ENCODE results near the gene HOXB4. TPM values are rescaled to one million over a fixed set of nuclear protein-coding genes. Genes with fewer than 3 reads are reported as not detected.
"Not testable (repeated sequence)": the region's sequence is repeated elsewhere in the genome, so short reads cannot be mapped to it uniquely, and the experiment has no call there.

The HOXB4 gene
- polyA plus RNA-seq, 5 donors, result 10.7 to 14.3 (median 12.6) TPM

DNA sequence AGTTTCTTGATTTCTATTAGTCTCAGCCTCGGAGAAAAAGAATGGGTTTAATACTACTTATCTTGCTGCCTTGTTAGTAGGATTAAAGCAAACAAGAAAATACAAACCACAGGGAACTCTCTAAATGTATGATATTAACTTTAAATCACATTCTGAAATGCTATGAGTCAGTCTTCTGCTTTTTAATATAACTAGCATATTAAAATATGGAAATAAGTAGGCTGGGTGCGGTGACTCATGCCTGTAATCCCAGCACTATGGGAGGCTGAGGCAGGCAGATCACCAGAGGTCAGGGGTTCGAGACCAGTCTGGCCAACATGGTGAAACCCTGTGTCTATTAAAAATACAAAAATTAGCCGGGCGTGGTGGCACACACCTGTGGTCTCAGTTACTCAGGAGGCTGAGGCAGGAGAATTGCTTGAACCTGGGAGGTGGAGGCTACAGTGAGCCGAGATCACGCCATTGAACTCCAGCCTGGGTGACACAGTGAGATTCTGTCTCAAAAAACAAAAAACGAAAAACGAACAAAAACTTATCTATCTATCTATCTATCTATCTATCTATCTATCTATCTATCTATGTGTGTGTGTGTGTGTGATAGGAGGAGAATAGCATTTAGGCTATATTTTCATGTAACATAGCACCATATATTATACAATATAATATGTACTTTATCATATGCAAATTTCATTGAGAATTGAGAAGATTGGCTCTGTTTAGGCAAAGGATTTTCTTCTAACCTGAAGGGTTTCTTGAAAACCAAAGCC lies 42.2 kb downstream of the HOXB4 start:
- not testable (repeated sequence) for DNase-seq

DNA sequence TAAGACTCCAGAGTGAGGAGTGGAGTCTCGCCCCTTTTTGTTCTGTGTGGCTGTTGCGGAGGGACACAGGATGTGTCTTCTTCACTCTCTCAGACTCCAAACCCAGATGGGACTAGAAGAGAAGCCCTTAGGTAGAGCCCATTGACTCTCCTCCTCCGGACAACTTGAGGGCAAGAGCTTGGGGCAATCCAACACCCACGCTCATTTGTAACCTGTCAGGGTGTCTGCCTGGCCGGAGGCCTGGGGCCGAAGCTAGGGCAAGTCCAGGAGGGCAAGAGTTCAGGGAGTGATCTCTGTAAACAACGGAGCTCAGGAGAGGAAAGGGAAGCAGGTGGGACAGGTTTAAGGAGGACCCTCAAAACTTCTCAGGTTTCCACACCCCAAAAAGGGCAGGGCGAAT lies 45.9 kb downstream of the HOXB4 start:
- DNase-seq, result no peak

DNA sequence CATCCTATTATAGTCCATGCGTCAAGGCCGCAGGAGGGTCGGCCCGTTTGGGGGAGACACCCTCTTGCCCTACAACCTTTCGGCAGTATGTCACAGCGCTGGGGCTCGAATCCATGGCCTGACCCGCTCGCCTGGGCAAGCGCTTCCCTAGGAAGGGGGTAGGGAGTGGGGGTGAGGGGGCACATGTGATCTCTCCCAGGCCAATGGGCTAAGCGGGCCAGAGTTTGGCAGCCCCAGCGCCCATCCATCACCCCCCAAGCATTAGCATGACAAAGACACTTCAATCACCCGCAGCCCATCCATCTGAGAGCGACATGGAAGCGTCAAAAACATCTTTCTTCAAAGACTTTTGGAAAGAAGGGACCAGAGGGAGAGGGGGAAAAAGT lies 47.3 kb downstream of the HOXB4 start, which contains the start of gene HOXB1:
TSS of gene HOXB1 (minus strand) at position 125 of the 386 bp plus-strand sequence. CDS start at position 18, 107 bp downstream.
- DNase-seq, result no peak

DNA sequence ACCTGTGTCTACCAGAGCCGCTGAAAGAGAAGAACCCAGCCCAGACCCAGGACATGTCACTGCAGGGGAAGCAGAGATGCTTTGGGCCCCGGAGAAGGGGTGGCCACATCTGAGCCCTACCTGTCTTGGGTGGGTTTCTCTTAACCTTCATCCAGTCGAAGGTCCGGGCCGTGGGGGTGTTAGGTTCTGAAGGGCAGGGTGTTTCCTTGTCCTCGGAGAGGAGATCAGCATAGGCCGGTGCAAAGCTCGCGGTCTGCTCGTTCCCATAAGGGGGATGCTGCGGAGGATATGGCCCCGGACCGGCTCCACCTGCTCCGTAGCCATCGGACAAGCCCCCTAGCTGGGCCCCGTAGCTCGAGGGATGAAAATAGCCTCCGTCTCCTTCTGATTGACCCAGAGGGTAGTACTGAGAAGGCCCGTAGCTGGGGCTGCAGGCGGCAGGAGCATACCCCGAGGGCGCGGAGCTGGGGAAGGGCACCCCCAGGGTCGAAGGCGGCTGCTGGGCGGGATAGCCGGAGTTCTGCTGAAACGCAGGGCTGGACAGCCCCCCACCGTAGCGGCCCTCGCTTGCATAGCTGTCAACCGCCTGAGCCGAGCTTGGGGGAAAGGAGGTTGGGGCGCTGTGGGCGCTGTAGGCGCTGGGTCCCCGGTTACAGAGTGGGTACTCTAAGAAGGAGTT lies 47.8 kb downstream of the HOXB4 start:
- no peak for DNase-seq

DNA sequence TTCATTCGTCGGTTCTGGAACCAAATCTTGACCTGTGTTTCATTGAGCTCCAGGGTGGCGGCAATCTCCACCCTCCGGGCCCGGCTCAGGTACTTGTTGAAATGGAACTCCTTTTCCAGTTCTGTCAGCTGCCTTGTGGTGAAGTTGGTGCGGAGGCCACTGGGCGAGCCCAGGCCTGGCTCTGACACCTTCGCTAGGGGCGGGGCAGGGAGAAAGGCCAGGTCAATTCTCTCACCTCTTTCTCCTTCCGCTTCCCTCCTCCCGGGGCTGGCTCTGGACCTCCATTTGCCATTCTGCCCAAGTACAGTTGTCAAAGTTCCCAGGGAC lies 48.5 kb downstream of the HOXB4 start:
- no peak for DNase-seq

DNA sequence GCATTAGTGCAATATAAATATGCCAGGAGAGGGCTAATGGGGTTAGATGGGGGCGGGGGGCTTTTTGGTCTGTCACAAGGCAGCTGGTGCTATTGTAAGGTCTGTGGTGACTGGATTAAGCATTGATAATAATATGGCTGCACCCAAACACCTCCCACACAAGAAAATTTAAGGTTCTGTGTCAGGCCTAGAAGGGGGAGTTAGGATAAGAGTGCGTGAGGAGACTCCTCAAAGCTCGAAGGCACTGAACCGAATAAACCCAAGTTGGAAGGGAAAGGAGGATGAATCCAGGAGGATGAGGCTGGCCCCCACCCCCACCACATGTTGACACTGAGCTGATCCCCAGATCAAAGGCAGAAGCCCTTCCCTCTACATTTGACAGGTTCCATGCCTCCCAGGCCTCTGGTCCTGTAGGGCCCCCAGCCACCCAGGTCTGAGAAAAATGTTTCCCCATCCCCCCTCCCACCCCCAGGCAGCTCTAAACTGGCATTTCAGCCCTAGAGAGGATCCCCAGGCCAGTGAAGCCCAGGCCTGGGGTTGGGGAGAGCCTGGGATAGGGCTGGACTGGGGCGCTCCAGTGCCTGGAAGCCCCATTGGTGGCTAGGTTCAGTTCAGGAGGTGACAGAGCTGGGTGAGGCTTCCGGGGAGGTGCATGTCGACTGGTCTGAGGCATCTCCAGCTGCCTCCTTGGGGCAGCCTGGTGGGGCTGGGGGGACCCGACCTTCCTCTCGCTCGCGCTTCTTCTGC lies 49.0 kb downstream of the HOXB4 start:
- DNase-seq, result no peak

DNA sequence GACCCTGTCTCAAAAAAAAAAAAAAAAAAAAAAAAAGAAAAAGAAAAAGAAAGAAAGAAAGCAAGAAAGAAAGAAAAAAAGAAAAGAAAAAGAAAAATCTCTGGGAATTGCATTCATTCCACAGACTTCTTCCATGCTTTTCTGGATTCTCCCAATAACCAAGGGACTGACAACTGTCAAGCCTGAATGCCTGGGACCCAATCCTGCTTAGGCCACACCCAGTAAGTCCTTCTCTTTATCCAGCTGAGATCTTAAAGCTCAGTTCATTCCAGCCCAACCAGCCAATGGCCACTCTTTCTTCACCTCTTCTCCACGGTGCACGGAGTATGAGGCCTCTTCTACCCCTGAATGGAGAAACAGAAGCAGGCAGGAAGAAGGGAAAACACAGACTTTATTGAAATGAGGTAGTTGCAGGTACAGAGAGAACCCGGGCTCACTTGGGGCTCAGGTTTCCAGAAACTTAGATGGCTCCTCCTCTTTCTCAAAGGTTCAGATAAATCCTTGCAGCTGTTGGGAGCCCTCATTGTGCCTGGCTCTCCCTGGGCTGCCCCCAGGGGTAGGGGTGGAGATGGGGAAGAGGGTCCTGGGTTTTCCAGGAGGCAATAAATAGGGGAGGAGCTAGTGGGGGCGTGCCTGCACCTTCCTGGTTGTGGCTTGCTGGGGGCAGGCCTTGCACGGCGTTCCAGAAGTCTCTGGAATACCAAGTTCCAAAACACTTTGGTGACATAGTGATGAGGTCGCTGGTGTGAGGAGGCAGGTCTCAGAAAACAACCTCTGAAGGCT lies 49.8 kb downstream of the HOXB4 start:
- DNase-seq, result no peak

DNA sequence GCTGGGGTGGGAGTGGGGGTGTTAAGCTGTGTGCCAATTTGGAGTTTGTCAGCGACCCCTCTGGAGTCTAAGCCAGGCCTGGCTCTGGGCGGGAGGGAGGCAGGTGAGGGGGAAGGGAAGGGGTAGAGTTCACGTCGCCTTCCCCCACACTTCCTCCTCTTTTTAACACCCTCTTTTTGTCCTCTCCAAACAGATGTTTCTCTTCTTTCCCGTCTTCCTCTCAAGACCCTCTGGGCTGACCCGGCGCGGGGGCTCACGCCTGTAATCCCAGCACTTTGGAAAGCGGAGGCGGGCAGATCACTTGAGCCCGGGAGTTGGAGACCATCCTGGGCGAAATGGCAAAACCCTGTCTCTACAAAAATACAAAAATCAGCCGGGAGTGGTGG lies 50.6 kb downstream of the HOXB4 start:
- DNase-seq, result peak; percentile 59 to 65

DNA sequence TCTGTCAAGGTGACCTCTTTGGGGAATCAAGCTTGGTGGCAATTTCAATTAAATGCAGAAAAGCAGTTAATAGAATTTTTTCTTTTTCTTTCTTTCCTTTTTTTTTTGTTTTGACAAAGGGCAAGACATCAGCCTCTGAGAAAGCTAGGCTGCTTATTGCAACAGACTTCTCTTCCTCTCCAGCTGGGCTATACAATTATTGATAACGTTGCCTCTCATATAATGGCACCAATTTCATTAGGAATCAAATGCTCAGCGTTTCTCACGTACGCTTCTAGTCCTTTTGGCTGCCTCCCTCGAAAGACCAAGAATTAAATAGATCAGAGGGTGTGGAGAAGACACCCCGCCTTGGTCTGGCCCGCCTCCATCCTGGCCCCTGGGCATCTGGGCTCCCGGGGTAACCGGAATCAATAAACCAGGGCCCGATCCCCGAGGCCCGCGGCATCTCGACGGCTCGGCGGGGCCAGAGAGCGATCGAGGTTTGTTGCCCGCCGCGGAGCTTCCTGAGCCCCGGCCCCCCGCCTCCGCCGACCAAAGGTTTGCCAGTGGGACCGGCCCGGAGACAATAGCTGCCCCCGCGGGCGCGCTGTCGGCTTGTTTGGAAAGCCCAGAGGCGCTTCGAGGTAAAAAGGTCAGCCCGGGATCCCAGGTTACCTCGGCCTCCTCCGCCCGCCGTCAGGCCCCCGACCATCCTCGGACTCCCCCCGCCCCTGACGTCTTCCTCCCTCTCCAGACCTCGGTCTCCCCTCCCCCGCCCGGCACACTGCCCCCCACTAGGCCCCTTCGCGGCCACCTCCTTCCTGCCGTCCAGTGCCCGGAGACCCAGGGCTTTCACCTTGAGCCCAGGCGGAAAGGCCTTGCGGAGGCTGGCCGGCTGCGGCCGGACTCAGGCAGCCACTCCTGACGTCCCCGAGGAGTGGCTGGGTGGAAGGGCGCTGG lies 51.3 kb downstream of the HOXB4 start:
- DNase-seq, result peak; percentile 20 to 31

Other genes starting within 250 kb of the HOXB4 start
- 1 to 10 TPM; 1.3 to 2.8 (median 2.0) TPM for gene SKAP1, start 148.1 kb downstream of the HOXB4 start, polyA plus RNA-seq (ENCODE audit: insufficient read depth in 1 of 5, insufficient read length in 5 of 5, low replicate concordance in 1 of 5)
- gene HOXB1, start 47.3 kb downstream of the HOXB4 start, polyA plus RNA-seq (ENCODE audit: insufficient read depth in 1 of 5, insufficient read length in 5 of 5, low replicate concordance in 1 of 5), result under 1 TPM in 4 of 5 donors, not detected in 1; 0.05 to 0.27 (median 0.16) TPM
- gene HOXB2, start 33.2 kb downstream of the HOXB4 start, polyA plus RNA-seq (ENCODE audit: insufficient read depth in 1 of 5, insufficient read length in 5 of 5, low replicate concordance in 1 of 5), result 10 to 100 TPM; 25.8 to 37.5 (median 30.0) TPM
- gene HOXB3, start 11.9 kb upstream of the HOXB4 start, polyA plus RNA-seq (ENCODE audit: insufficient read depth in 1 of 5, insufficient read length in 5 of 5, low replicate concordance in 1 of 5), result 10 to 100 TPM; 74.3 to 95.5 (median 89.1) TPM
- gene HOXB5, start 15.4 kb upstream of the HOXB4 start, polyA plus RNA-seq (ENCODE audit: insufficient read depth in 1 of 5, insufficient read length in 5 of 5, low replicate concordance in 1 of 5), result 10 to 100 TPM; 28.0 to 34.6 (median 29.8) TPM
- 10 to 100 TPM; 11.9 to 14.9 (median 13.3) TPM for gene HOXB6, start 26.6 kb upstream of the HOXB4 start, polyA plus RNA-seq (ENCODE audit: insufficient read depth in 1 of 5, insufficient read length in 5 of 5, low replicate concordance in 1 of 5)
- gene HOXB7, start 32.7 kb upstream of the HOXB4 start, polyA plus RNA-seq (ENCODE audit: insufficient read depth in 1 of 5, insufficient read length in 5 of 5, low replicate concordance in 1 of 5), result 1 to 10 TPM; 6.2 to 8.7 (median 7.4) TPM
- gene HOXB8, start 36.9 kb upstream of the HOXB4 start, polyA plus RNA-seq (ENCODE audit: insufficient read depth in 1 of 5, insufficient read length in 5 of 5, low replicate concordance in 1 of 5), result under 1 TPM; 0.33 to 0.70 (median 0.48) TPM
- under 1 TPM in 1 of 5 donors, not detected in 4; 0.31 TPM for gene HOXB9, start 48.0 kb upstream of the HOXB4 start, polyA plus RNA-seq (ENCODE audit: insufficient read depth in 1 of 5, insufficient read length in 5 of 5, low replicate concordance in 1 of 5)
- not detected for gene PRAC1, start 144.2 kb upstream of the HOXB4 start, polyA plus RNA-seq (ENCODE audit: insufficient read depth in 1 of 5, insufficient read length in 5 of 5, low replicate concordance in 1 of 5)
- not detected for gene PRAC2, start 144.8 kb upstream of the HOXB4 start, polyA plus RNA-seq (ENCODE audit: insufficient read depth in 1 of 5, insufficient read length in 5 of 5, low replicate concordance in 1 of 5)
- gene HOXB13, start 150.4 kb upstream of the HOXB4 start, polyA plus RNA-seq (ENCODE audit: insufficient read depth in 1 of 5, insufficient read length in 5 of 5, low replicate concordance in 1 of 5), result under 1 TPM in 1 of 5 donors, not detected in 4; 0.10 TPM
- gene TTLL6, start 238.9 kb upstream of the HOXB4 start, polyA plus RNA-seq (ENCODE audit: insufficient read depth in 1 of 5, insufficient read length in 5 of 5, low replicate concordance in 1 of 5), result 1 to 10 TPM in 4 of 5 donors, under 1 TPM in 1; 0.84 to 1.9 (median 1.6) TPM

Data from right lung (tissue), 5 donors.